NCI-H748 treated with DMSO at 0.1 percent for 48 hours (cell line): ENCODE measurements around the gene FAM8A1.
"Not testable (repeated sequence)": the region's sequence is repeated elsewhere in the genome, so short reads cannot be mapped to it uniquely, and the experiment has no call there.

Experiments used
- DNase-seq: peaks from one replicate; lab custom pipeline; 2025; lab: John Stamatoyannopoulos, UW

FAM8A1 gene

GRCh38 chr6:17599877-17600526 is at the start of gene FAM8A1:
FAM8A1 (plus strand) TSS chr6:17600302; CDS start chr6:17600410, 108 bp downstream.
- DNase-seq: peak; percentile 90

- no peak for DNase-seq
Measured at GRCh38 chr6:17551383-17551958, 48.6 kb upstream of the FAM8A1 start.

GRCh38 chr6:17552861-17553260 is 47.2 kb upstream of the FAM8A1 start:
- no peak for DNase-seq

- no peak for DNase-seq
Measured at GRCh38 chr6:17556014-17556413, 44.1 kb upstream of the FAM8A1 start.

- no peak for DNase-seq
Measured at GRCh38 chr6:17562636-17563035, 37.5 kb upstream of the FAM8A1 start.

- no peak for DNase-seq
Measured at GRCh38 chr6:17565399-17565798, 34.7 kb upstream of the FAM8A1 start.

- no peak for DNase-seq
Measured at GRCh38 chr6:17574866-17575560, 25.1 kb upstream of the FAM8A1 start.

- no peak for DNase-seq
Measured at GRCh38 chr6:17577059-17577458, 23.0 kb upstream of the FAM8A1 start.

GRCh38 chr6:17580518-17581048 is 19.5 kb upstream of the FAM8A1 start:
- no peak for DNase-seq

- not testable (repeated sequence) for DNase-seq
Measured at GRCh38 chr6:17581282-17581681, 18.8 kb upstream of the FAM8A1 start.

- DNase-seq: peak; percentile 49
Measured at GRCh38 chr6:17583811-17584210, 16.3 kb upstream of the FAM8A1 start.

- peak; percentile 82 for DNase-seq
Measured at GRCh38 chr6:17584241-17584803, 15.8 kb upstream of the FAM8A1 start.

GRCh38 chr6:17585766-17586490 is 14.2 kb upstream of the FAM8A1 start:
- no peak for DNase-seq

GRCh38 chr6:17586623-17587022 is 13.5 kb upstream of the FAM8A1 start:
- DNase-seq: not testable (repeated sequence)

- DNase-seq: no peak
Measured at GRCh38 chr6:17588011-17588410, 12.1 kb upstream of the FAM8A1 start.

- DNase-seq: no peak
Measured at GRCh38 chr6:17589406-17590096, 10.6 kb upstream of the FAM8A1 start.

- DNase-seq: no peak
Measured at GRCh38 chr6:17591287-17591686, 8.8 kb upstream of the FAM8A1 start.

GRCh38 chr6:17593246-17593645 is 6.9 kb upstream of the FAM8A1 start:
- DNase-seq: no peak

- DNase-seq: no peak
Measured at GRCh38 chr6:17596085-17596484, 4.0 kb upstream of the FAM8A1 start.

- peak; percentile 44 for DNase-seq
Measured at GRCh38 chr6:17600527-17601385, 654 bp downstream of the FAM8A1 start.

GRCh38 chr6:17601386-17601703 is 1.2 kb downstream of the FAM8A1 start:
- DNase-seq: no peak
